ENCODE measurements around the gene MALSU1.

MALSU1 gene

DNA sequence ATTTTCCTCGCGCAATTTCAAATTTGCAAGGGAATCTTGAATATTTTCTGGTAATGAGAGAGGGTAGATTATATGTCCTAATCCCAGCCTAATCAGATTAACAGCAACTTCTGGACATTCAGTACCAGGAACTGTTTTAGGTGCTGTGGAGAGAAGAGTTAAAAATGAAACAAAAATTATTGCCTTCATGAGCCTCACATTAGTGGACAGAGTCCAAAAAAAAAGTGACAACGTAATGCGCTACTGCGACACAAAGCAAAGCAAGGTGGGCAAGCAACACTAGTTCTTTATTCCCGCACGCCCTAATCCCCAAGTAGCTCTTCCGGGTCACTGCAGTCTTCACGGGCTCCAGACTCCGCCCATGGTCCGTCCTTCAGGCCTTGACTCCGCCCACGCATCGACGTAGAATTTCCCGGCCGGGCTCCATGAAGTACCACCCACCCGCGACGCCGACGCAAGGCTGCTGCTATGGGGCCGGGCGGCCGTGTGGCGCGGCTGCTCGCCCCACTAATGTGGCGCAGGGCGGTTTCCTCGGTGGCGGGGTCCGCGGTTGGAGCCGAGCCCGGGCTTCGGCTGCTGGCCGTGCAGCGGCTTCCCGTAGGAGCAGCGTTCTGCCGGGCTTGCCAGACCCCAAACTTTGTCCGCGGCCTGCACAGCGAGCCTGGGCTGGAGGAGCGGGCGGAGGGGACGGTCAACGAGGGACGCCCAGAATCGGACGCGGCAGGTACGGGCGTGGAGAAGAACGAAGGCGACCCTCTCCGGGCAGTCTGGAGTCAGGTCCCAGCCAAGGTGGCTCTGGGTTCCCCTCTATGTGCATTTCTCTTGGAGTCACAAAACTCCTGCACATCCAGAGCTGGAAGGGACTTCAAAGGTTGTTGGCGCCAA is at the start of gene MALSU1:
Gene MALSU1, plus strand, starts transcription at position 455 of the 885 bp plus-strand sequence. Its CDS starts 14 bp downstream, at position 469.
- peak; percentile 96 to 98 (median 96) for DNase-seq (ENCODE audit: low read depth in 4 of 4, low spot score in 1 of 4)

DNA sequence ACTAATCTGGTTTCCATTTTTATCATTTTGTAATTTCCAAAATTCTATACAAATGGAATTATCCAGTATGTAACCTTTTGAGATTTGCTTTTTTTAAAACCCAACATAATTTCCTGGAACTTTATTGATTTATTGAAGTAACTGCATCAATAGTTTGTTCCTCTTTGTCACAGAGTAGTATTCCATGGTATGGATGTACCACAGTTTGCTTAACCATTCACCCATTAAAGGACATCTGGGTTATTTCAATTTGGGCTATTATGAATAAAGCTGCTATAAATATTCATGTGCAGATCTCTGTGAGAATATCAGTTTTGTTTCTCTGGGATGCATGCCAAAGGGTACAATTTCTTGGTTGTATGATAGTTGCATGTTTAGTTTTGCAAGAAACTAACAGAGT is 49.7 kb upstream of the MALSU1 start:
- DNase-seq (ENCODE audit: low read depth in 4 of 4, low spot score in 1 of 4) = no peak

DNA sequence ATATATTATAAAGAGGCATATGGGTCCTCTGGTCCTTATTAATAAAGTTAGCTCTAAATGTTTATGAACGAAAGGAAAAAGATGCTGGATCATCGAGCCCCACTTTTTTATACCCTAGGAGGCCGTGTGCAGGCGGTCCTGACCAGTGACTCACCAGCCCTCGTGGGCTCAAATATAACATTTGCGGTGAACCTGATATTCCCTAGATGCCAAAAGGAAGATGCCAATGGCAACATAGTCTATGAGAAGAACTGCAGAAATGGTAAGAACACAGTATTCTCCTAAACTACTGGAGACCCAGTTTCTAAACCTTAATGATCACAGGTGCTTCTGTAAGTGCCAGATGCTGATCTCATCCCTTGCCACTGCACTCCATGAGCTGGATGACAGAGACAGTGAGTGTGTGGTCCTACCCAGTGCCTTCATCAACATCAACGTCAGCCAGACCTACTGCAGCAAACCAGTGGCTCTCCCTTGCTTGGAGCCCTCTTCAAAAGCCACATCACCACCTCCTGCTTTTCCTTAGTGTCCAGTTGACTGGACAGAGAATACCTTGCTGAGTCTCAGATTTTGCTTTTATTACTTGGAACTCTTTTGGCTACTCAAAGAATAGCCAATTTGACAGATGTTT is 45.0 kb upstream of the MALSU1 start:
- no peak for DNase-seq (ENCODE audit: low read depth in 4 of 4, low spot score in 1 of 4)

DNA sequence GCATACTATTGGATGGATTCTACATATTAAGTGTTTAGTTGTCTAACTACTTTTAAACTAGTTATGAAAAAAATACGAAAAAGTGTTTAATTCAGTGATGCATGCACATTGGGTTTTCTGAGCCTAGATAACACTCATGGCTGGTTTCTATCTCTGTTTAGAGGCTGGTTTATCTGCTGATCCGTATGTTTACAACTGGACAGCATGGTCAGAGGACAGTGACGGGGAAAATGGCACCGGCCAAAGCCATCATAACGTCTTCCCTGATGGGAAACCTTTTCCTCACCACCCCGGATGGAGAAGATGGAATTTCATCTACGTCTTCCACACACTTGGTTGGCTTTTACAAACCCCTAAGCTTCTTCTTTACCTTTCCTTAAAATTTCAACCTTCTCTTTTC is 42.4 kb upstream of the MALSU1 start:
- DNase-seq (ENCODE audit: low read depth in 4 of 4, low spot score in 1 of 4) = no peak

DNA sequence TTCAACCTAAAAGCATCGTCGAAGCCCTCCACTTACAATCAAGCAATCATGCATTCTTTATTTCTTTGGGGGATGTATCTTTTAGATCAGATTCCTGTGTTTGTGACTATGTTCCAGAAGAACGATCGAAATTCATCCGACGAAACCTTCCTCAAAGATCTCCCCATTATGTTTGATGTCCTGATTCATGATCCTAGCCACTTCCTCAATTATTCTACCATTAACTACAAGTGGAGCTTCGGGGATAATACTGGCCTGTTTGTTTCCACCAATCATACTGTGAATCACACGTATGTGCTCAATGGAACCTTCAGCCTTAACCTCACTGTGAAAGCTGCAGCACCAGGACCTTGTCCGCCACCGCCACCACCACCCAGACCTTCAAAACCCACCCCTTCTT is 38.8 kb upstream of the MALSU1 start:
- no peak for DNase-seq (ENCODE audit: low read depth in 4 of 4, low spot score in 1 of 4)

DNA sequence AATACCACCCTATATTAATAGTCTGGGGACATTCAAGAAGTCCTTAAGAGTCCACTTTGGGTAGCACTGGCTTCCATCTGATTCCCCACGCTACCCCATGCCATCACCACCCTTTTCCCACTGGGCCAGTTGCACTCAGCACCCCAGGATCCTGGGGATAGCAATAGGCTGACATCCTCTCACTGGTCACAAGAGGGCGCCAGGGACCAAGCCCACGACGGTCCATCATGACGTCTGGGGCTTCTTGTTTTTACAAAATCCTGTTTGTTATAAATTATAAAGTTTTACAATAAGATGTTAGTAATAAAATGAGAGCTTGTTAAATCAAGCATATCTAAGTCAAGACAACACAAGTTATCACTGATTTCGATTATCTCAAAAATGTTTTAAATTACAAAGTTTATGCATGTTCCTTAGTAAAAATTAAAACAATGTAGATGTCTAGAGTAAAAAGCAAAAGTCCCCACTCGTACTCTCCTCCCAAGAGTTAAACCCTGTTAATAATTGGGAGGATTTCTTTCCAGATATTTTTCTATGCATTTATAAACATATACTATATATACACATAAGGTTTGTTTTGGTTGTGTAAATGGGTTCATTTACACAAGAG is 37.2 kb upstream of the MALSU1 start:
- peak; percentile 20 to 34 (median 28) for DNase-seq (ENCODE audit: low read depth in 4 of 4, low spot score in 1 of 4)

DNA sequence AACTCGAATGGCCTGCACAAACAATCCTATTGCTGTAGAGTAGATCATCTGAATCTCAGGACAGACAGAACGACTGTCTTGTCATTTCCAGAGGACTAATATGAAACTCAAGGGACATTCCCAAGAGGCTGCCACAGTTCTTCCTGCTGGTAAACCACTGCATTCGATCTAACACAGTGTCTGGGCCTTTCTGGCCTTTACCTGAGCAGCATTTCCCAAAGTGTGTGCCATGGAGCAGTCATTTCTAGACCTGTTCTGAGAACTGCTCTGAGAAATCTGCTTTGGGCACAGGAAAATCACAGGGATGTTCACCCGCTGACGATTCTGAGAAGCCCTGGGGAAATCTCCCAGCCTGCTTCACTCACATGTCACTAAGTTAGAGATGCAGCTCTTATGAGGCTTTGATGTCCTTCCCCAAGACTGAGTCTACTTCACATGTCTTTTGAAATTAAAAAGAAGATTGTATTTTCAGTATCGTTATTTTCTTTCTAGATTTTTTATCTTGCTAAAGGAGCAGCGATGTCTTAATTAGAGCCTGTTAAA is 34.2 kb upstream of the MALSU1 start:
- DNase-seq (ENCODE audit: low read depth in 4 of 4, low spot score in 1 of 4) = no peak

DNA sequence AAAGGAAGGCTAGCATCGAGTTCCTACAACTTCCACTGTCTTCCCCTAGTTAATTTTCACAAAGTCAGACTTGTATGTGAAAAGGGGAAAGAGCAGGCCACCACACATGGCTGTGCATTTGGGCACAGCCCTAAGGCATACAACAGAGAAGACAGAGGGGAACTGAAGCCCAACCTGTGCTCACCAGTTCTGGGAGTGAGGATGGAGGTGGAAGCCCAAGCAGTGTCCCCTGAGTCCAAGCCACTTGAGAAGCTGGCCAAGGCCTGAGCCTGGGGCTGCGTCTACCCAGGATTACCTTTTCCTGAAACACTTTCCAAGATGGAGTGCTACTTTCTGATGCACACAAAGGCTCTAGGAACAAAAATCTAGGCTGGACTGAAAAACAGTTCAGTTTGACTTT is 32.2 kb upstream of the MALSU1 start:
- no peak for DNase-seq (ENCODE audit: low read depth in 4 of 4, low spot score in 1 of 4)

DNA sequence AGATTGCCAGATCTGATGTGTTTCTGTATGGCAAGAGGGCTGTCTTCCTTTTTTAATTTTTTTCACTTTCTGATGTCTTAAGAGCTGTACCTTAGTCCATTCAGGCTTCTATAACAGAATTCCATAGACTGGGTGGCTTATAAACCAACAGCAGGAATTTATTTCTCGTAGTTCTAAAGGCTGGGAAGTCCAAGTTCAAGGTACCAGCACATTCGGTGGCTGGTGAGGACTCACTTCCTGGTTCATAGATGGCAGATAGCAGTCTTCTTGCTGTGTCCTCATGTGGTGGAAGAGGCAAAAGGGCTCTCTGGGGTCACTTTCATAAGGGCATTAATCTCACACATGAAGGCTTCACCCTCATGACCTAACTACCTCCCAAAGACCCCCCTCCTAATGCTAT is 31.8 kb upstream of the MALSU1 start:
- DNase-seq (ENCODE audit: low read depth in 4 of 4, low spot score in 1 of 4) = no peak

DNA sequence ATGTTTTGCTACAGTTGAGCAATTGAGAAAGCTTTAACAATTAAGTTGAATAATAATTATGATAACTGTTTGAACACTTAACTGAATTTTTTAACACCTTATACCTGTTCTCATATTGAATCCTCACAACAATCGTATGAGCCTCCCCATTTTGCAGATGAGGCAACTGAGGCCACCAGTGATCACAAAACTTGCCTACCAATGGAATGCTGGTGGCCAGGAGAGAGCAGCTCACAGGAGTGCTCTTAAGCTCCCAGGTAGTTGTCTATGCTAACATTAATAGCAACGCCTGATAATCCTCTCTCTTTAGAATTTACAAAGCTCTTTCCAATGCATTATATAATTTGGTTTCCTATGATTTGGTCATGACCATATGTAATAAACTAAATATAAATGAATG is 31.0 kb upstream of the MALSU1 start:
- no peak for DNase-seq (ENCODE audit: low read depth in 4 of 4, low spot score in 1 of 4)

DNA sequence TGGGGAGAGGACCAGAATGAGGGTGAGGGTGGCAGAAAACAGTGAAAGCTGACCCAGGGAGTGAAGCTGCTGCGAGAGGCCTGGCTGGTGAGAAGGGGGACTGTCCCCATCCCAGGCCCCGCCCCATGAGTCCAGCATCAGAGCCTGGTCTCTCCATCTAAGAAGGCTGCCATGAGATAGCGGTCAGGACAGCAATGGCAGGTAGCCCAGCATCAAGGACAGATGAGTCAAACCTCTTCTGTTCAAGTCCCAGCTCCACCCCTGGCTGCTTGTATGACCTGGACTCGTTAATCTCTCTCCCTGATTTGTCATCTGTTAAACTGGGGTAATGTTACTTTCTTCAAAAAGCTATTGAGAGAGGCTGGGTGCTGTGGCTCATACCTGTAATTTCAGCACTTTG is 30.4 kb upstream of the MALSU1 start:
- no peak for DNase-seq (ENCODE audit: low read depth in 4 of 4, low spot score in 1 of 4)

DNA sequence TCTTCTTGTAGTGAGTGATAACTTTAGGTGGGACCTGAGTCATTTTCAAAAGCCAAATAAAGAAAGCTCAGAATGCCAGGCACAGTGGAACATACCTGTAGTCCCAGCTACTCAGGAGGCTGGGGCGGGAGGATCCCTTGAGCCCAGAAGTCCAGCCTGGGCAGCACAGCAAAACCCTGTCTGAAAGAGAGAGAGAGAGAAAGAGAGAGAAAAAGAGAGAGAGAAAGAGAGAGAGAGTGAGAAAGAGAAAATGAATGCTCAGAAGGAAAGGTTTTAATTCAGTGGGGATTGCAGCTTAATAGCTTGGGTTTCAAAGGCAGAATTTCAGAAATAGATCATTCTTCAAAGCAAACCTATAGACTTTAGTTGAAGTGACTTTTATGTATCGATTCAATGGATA is 26.9 kb upstream of the MALSU1 start:
- no peak for DNase-seq (ENCODE audit: low read depth in 4 of 4, low spot score in 1 of 4)

DNA sequence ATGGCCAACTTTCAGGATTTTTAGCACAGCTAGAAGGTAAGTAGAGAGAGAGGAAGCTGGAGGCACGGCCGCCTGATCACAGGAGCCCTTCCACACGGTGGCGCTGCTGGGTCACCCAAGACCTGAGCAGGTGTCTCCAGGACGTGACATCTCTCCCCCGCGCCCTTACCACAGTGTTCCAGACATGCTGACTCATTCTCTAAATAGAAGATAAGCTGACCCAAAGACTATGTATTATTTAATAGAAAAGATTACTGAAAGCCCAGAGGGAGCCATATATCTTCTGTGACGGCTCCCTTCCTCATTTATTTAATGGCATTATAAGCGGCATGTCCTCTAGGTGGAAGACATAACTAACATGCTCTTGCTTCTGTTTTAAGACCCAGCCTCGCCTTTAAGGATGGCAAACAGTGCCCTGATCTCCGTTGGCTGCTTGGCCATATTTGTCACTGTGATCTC is 26.0 kb upstream of the MALSU1 start:
- peak; percentile 80 to 89 (median 86) for DNase-seq (ENCODE audit: low read depth in 4 of 4, low spot score in 1 of 4)

DNA sequence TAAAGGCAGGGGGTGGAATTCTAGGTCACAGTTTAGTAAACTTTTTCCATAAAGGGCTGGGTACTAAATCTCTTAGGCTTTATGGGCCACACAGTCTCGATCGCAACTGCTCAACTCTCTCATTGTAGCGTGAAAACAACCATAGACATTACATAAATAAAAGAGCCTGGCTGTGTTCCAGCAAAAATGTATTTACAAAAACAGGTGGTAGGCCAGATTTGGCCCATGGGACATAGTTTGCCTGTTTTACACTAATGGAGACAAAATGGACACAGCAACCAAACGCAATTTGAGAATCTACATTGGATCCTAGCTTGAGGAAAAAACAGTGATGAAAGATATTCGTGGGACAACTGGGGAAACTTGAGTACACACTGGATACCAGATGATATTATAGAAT is 23.2 kb upstream of the MALSU1 start:
- no peak for DNase-seq (ENCODE audit: low read depth in 4 of 4, low spot score in 1 of 4)

DNA sequence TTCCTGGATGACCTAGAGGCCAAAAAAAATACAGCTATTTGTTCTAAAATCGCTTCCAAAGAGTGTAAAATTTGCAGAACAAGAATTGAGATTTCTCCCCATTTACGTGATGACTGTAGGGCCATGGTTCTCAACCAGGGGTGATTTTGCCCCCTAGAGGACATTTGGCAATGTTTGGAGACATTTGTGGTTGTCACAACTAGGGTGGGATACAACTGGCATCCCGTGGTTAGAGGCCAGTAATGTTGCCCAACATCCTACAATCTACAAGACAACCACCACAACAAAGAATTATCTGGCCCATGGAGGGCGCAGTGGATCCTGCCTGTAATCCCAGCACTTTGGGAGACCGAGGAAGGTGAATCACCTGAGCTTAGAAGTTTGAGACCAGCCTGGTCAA is 22.8 kb upstream of the MALSU1 start:
- no peak for DNase-seq (ENCODE audit: low read depth in 4 of 4, low spot score in 1 of 4)

DNA sequence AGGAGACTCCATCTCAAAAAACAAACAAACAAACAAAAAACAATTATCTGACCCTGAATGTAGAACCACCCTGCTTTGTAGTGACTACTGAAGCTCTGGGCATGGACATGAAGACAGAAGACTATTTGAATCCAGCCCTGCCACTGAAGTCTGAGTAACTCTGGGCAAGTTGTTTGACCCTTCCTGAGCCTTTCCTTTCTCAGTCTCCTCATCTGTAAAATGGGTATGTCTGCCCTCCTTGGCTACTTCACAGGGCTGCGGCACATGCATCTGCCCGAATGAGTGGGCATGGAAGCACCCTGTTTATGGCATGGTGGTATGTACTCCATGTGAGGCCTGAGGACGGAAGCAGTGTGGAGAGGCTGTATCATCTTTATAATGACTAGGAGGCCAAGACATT is 22.2 kb upstream of the MALSU1 start:
- no peak for DNase-seq (ENCODE audit: low read depth in 4 of 4, low spot score in 1 of 4)

DNA sequence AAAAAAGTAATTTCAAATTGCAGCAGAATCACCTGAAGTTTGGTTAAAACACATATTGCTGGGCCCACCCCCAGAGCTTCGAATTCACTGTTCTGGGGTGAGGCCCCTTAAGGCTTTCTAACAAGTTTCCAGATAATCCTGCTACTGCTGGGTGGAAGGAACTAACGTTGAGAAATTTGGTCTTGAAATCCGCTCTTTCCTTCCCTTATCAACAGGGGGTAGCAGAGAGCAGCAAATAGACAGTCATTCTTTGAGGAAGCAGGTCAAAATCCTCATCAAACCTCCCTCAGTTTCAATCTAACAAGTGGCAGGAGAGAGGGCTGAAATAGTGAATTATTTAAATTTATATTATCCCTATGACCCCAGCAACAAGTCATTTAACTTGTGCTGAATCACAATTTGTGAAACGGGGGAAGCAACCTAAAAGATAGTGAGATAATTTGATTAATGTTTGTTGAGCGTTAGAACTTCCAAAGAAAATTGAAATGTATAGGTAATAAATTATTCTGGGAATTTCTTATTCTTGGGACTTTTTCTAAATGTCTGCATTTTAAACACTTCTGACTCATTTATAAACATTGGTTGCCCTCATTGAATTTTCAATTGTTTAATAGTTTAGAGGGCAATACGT is 21.7 kb upstream of the MALSU1 start:
- DNase-seq (ENCODE audit: low read depth in 4 of 4, low spot score in 1 of 4) = no peak

DNA sequence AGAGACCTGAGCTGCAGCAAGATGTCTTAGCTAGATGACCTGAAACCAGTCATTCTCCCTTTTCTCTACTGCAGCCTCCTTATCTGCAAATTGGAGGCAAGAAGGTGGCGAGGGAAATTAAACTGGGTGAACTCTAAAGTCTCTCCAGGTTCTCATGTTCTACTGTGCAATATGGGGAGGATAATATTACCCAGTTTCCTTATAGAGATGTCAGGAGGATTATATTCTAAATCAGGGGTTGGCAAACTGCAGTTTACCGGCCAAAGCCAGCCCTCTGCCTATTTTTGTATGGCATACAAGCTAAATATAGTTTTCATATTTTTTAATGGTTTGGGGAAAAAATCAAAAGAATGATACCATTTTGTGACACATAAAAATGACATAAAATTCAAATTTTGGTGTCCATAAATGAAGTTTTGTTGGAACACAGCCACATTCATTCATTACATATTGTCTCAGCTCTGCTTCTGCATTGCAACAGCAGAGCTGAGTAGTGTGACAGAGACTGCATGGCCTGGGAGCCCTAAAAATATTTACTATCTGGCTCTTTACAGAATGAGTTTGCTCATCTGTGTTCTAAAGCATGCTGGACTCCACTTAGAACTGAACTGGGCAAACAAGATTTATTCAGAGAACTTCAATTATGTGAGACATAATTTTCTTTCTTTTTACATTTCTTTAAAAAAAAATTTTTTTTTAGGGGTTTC is 19.2 kb upstream of the MALSU1 start:
- no peak for DNase-seq (ENCODE audit: low read depth in 4 of 4, low spot score in 1 of 4)

DNA sequence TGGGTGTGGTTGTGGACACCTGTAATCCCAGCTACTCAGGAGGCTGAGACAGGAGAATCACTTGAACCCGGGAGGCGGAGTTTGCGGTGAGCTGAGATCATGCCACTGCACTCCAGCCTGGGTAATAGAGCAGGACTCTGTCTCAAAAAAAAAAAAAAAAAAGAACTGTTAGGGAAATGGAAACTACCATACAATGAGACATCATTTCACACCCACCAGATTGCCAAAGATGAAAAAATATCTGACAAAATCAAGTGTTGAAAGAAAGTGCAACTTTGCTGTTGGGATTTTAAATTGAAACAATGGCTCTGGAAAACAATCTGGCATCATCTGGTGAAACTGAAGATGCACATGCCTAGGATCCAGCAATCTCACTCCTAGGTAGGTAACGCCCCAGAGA is 16.1 kb upstream of the MALSU1 start:
- no peak for DNase-seq (ENCODE audit: low read depth in 4 of 4, low spot score in 1 of 4)

DNA sequence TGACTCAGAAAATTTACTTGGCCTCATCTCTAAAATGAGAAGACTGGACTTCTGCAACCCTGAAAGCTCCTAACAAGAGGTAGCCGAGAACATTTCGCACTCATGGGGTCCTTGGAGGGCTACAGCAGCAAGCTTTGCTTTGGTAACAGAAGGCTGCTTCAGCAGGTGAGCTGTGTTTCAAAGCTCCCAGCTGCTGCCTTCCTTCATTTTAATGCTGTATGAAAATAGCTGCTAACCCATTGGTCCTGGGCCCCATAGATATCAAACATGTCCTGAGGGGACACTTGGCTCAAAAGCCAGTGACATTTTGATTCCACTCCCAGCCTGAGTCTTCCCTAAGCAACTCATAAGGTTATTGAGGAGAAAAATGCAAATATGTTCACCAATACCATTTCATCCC is 14.3 kb upstream of the MALSU1 start:
- no peak for DNase-seq (ENCODE audit: low read depth in 4 of 4, low spot score in 1 of 4)
